ENCODE data around the gene COX4I2. TPM values are rescaled to one million over a fixed set of nuclear protein-coding genes. Genes with fewer than 3 reads are reported as not detected.
"Not testable (repeated sequence)": the region's sequence is repeated elsewhere in the genome, so short reads cannot be mapped to it uniquely, and the experiment has no call there.

COX4I2 gene
- total RNA-seq, 1 donor from 2014 or later, result not detected

DNA sequence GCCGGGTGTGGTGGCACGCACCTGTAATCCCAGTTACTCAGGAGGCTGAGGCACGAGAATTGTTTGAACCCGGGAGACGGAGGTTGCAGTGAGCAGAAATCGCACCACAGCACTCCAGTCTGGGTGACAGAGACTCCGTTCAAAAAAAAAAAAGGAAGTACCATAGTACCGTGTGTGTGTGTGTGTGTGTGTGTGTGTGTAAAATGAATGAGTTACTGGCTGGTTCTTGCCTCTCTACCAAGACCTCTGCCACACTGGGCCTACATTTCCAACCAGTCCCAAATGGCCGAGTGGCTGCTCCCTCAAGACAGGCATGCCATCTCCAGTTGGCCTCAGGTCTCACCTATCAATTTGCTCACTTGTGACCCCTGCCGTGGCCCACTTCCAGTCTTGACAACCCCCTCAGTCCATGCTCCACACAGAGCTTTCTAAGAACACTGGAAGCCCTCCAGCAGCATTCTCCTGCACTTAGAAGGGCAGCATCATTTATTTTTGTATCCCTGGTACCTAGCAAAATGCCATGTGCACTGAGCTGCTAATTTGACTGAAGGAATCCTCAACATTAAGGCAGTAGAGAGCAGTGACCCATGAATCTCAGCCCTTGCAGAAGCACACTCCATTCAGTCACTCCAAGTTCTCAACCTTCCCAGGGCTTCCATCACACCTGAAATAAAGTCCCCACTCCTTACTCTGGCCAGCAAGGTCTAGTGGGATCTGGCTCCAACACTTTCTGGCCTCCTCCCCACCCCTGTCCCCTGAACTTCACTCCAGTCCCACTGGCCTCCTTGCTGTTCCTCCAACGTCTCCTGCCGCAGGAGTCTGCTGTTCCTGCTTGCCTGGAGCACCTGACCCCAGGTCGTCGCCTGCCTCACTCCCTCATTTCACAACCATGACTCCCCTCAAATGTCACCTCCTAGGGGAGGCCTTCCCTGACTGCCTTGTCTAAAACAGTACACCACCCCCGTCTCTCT lies 29.9 kb downstream of the COX4I2 start:
- no peak for DNase-seq (ENCODE audit: low spot score, unreplicated experiment)
- peaks cover 18% of the 10 kb centered on the region for H3K36me3 Mint-ChIP-seq (ENCODE audit: insufficient read depth)
- no peak overlapping the region for H3K4me3 Mint-ChIP-seq (ENCODE audit: low read depth)
- TF ChIP-seq, protein P1, sequence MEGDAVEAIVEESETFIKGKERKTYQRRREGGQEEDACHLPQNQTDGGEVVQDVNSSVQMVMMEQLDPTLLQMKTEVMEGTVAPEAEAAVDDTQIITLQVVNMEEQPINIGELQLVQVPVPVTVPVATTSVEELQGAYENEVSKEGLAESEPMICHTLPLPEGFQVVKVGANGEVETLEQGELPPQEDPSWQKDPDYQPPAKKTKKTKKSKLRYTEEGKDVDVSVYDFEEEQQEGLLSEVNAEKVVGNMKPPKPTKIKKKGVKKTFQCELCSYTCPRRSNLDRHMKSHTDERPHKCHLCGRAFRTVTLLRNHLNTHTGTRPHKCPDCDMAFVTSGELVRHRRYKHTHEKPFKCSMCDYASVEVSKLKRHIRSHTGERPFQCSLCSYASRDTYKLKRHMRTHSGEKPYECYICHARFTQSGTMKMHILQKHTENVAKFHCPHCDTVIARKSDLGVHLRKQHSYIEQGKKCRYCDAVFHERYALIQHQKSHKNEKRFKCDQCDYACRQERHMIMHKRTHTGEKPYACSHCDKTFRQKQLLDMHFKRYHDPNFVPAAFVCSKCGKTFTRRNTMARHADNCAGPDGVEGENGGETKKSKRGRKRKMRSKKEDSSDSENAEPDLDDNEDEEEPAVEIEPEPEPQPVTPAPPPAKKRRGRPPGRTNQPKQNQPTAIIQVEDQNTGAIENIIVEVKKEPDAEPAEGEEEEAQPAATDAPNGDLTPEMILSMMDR (IDR thresholded peaks at IDR 0.05; ENCODE audit: unreplicated experiment), result no peak
- no peaks in the 10 kb centered on the region for H3K9me3 Mint-ChIP-seq (ENCODE audit: low read depth)
- H3K27me3 Mint-ChIP-seq, result no peaks in the 10 kb centered on the region
- H3K27ac Mint-ChIP-seq, result peak overlapping the region; percentile 84
- H3K4me1 Mint-ChIP-seq (ENCODE audit: low read depth), result peaks cover 30% of the 10 kb centered on the region

GRCh38 chr20:31668944-31669343 lies 31.2 kb downstream of the COX4I2 start:
- H3K27ac Mint-ChIP-seq; H3K9me3 Mint-ChIP-seq (ENCODE audit: low read depth); H3K27me3 Mint-ChIP-seq; DNase-seq (ENCODE audit: low spot score, unreplicated experiment); H3K4me3 Mint-ChIP-seq (ENCODE audit: low read depth): not testable (repeated sequence)
- peaks cover 21% of the 10 kb centered on the region for H3K4me1 Mint-ChIP-seq (ENCODE audit: low read depth)
- H3K36me3 Mint-ChIP-seq (ENCODE audit: insufficient read depth), result peaks cover 20% of the 10 kb centered on the region

DNA sequence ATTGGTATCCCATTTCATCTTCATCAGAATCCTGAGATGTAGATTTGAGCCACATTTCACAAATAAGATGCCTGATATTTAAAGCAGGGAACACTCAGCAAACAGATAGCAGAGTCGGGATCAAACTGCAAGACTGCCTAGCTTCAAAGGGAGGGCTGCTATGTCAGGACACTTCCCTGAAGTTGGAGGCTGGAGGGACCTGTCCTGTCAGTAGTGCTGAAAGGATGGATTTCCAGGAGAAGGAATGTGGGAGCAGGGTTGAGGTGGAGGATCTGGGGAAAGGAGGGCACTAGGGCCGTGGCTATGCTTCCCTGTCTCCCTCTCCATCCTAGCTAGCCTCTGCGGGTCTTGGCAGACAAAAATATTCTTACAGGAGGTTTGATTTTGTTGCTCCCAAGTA lies 32.2 kb downstream of the COX4I2 start:
- no peak for DNase-seq (ENCODE audit: low spot score, unreplicated experiment)
- Mint-ChIP-seq H3K4me1 (ENCODE audit: low read depth) (peaks cover 13% of the 10 kb centered on the region), H3K4me3 (ENCODE audit: low read depth) (no peak overlapping the region), H3K36me3 (ENCODE audit: insufficient read depth) (peaks cover 20% of the 10 kb centered on the region), H3K27me3 (no peaks in the 10 kb centered on the region), H3K9me3 (ENCODE audit: low read depth) (no peaks in the 10 kb centered on the region), H3K27ac (peak overlapping the region; percentile 40)
- TF ChIP-seq, protein P1 (IDR thresholded peaks at IDR 0.05; ENCODE audit: unreplicated experiment), result no peak

DNA sequence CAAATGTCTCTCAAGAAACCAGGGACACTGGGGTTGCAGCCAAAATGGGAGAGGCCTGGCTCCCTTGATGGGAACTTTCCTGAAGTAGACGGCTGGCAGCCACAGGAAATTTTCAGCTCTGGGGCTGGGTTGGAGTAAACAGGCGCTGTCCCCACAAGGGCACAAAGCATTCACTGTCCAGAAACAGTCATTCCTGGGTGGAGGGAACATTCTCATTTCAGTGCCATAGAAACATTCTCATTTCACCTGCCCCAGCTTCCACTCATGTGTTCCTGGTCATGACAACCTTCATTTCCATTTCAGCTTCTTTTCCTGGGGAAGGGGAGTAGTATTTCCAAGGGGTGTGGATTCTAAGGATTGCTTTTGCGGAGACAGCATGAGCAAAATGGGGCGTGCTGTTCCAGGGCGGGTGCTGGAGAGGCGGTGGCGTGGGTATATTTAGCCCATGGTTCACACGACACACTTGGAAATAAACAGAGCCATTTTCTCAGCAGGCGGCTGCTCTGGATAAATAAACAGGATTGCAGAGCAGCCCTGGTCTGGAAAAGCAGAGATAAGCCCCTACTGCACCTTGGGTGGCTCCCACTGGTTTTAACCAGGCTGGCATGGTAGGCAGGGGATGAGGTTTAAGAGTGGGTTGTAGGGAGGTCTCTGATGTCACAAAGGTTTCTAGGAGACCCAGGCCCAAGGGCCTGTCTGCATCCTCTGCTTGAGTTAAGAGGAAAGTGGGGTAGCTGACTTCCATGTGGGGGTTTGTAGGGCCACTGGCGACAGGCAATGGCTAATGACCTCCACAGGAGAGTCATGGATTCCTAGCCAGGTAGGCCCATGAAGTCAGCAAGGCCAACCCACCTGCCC lies 32.9 kb downstream of the COX4I2 start:
- Mint-ChIP-seq H3K27ac (peak overlapping the region; percentile 77), H3K4me3 (ENCODE audit: low read depth) (no peak overlapping the region), H3K9me3 (ENCODE audit: low read depth) (no peaks in the 10 kb centered on the region), H3K36me3 (ENCODE audit: insufficient read depth) (peaks cover 19% of the 10 kb centered on the region), H3K4me1 (ENCODE audit: low read depth) (peaks cover 18% of the 10 kb centered on the region), H3K27me3 (no peaks in the 10 kb centered on the region)
- TF ChIP-seq, protein P1 (IDR thresholded peaks at IDR 0.05; ENCODE audit: unreplicated experiment), result no peak
- no peak for DNase-seq (ENCODE audit: low spot score, unreplicated experiment)

GRCh38 chr20:31671324-31671723 lies 33.6 kb downstream of the COX4I2 start:
- Mint-ChIP-seq H3K36me3 (ENCODE audit: insufficient read depth) (peaks cover 19% of the 10 kb centered on the region), H3K4me3 (ENCODE audit: low read depth) (no peak overlapping the region), H3K27me3 (no peaks in the 10 kb centered on the region), H3K4me1 (ENCODE audit: low read depth) (peaks cover 23% of the 10 kb centered on the region), H3K9me3 (ENCODE audit: low read depth) (no peaks in the 10 kb centered on the region), H3K27ac (peak overlapping the region; percentile 68)
- DNase-seq (ENCODE audit: low spot score, unreplicated experiment), result no peak
- TF ChIP-seq, protein P1 (IDR thresholded peaks at IDR 0.05; ENCODE audit: unreplicated experiment), result no peak

Measured in progenitor cell of endocrine pancreas (in vitro differentiated cells).